HepG2 (cell line): ENCODE results near the gene MBIP. TPM values are rescaled to one million over a fixed set of nuclear protein-coding genes. Genes with fewer than 3 reads are reported as not detected.

Source experiments
- ATAC-seq: fragments of 200-7000 bp; cut with Tn5 transposase; 3 replicates; pipeline ENCODE4 v1.9.1; 2020; ENCODE audit warnings: mild to moderate bottlenecking, moderate library complexity
- BruUV-seq: library from RNA; stranded (reverse); fragments of 400-500 nt; replicated peaks from 2 replicates; lab custom pipeline; 2021; lab: Mats Ljungman, UMichigan
- CTCF ChIA-PET: fragments of 300-600 bp; formaldehyde crosslinking; extraction: SDS; loops from one replicate; lab custom pipeline; 2021; ENCODE audit warnings: low total read pairs, inconsistent platforms, low intra/inter-chr PET ratio; lab: Yijun Ruan, JAX
- POLR2A ChIA-PET: fragments of 350-600 bp; sonication (Branson Sonifier 250); formaldehyde crosslinking; loops from one replicate; lab custom pipeline; 2020; ENCODE audit warnings: antibody characterized with exemption, inconsistent platforms; lab: Yijun Ruan, JAX
- DNase-seq: peaks from one replicate; pipeline ENCODE4 v3.0.0-alpha.2; 2015; ENCODE audit warnings: low spot score
- FAIRE-seq: peaks from 3 replicates; lab custom pipeline; 2011; peaks lifted over from hg19 to GRCh38; lab: Jason Lieb, UNC
- H2AFZ ChIP-seq: one replicate; pipeline ENCODE4 v1.6.1; 2011; ENCODE audit warnings: low read length, inconsistent platforms
- H3K27ac ChIP-seq: fragments of 300-600 bp; 3 replicates; pipeline ENCODE4 v1.8.0; 2011; ENCODE audit warnings: mixed run types, mild to moderate bottlenecking, mixed read lengths, low read length, inconsistent platforms; ENCODE audit not compliant: insufficient read depth; ENCODE audit errors: extremely low read length
- H3K27me3 ChIP-seq, 2 experiments: fragments of 200-600 bp in 1 of 2; 2 replicates in 1 of 2; 3 replicates in 1 of 2; pipeline versions ENCODE4 v1.6.0 to v1.8.0; 2011; ENCODE audit warnings: low read length in 2 of 2, mild to moderate bottlenecking in 2 of 2, moderate library complexity in 2 of 2, inconsistent platforms in 1 of 2; ENCODE audit not compliant: insufficient read depth in 2 of 2, control insufficient read depth in 1 of 2
- H3K36me3 ChIP-seq, 2 experiments: fragments of 200-600 bp in 1 of 2; replicated peaks in 1 of 2; 2 replicates in 1 of 2; 3 replicates in 1 of 2; pipeline versions ENCODE4 v1.5.1 to v1.8.0; 2011; ENCODE audit warnings: low read length in 2 of 2, inconsistent platforms in 1 of 2; ENCODE audit not compliant: insufficient read depth in 2 of 2, control insufficient read depth in 1 of 2
- H3K4me1 ChIP-seq: 2 replicates; pipeline ENCODE4 v1.5.1; 2012; ENCODE audit warnings: low read length, inconsistent platforms; ENCODE audit not compliant: insufficient read depth
- H3K4me2 ChIP-seq: 2 replicates; pipeline ENCODE4 v1.6.0; 2011; ENCODE audit warnings: low read depth, low read length, inconsistent platforms
- H3K4me3 ChIP-seq, 3 experiments: fragments of 200-600 bp in 1 of 3; sonication (generic), shearing (Covaris generic) in 1 of 3; replicated peaks in 1 of 3; 2 replicates each; pipeline ENCODE4 v1.5.1; 2011 to 2016; ENCODE audit warnings: low read length in 3 of 3, inconsistent platforms in 2 of 3, low read depth in 2 of 3, mild to moderate bottlenecking in 2 of 3, control low read depth in 1 of 3, mixed read lengths in 1 of 3; ENCODE audit not compliant: insufficient read depth in 1 of 3
- H3K79me2 ChIP-seq: one replicate; pipeline ENCODE4 v1.6.1; 2011; ENCODE audit warnings: low read length, inconsistent platforms; ENCODE audit not compliant: insufficient read depth
- H3K9ac ChIP-seq: 2 replicates; pipeline ENCODE4 v1.6.0; 2011; ENCODE audit warnings: mild to moderate bottlenecking, low read depth, low read length, inconsistent platforms; ENCODE audit not compliant: insufficient read depth
- H3K9me3 ChIP-seq: 2 replicates; pipeline ENCODE4 v1.5.1; 2012; ENCODE audit warnings: mild to moderate bottlenecking, low read length
- H4K20me1 ChIP-seq: 2 replicates; pipeline ENCODE4 v1.6.0; 2011; ENCODE audit warnings: inconsistent platforms, mild to moderate bottlenecking, low read length, moderate library complexity; ENCODE audit not compliant: insufficient read depth
- CBX2 ChIP-seq, 2 experiments: fragments of 200-600 bp in 1 of 2; sonication (generic); formaldehyde crosslinking in 1 of 2; IDR thresholded peaks; 2 replicates each; pipeline versions ENCODE4 v1.7.0 to v1.8.1; 2018 to 2022; ENCODE audit warnings: low read depth in 2 of 2, low read length in 1 of 2, mild to moderate bottlenecking in 1 of 2, missing genetic modification reagents in 1 of 2
- EED ChIP-seq: sonication (generic); formaldehyde crosslinking; IDR thresholded peaks from 2 replicates; pipeline ENCODE4 v1.5.0; 2020; ENCODE audit warnings: mild to moderate bottlenecking, missing genetic modification reagents
- KAT8 ChIP-seq: IDR thresholded peaks from 2 replicates; pipeline ENCODE4 v1.6.1; 2016; ENCODE audit warnings: missing genetic modification reagents, missing compliant biosample characterization
- KLF15 ChIP-seq: sonication (generic); formaldehyde crosslinking; IDR thresholded peaks from 2 replicates; pipeline ENCODE4 v1.8.1; 2023; ENCODE audit warnings: borderline replicate concordance, mild to moderate bottlenecking, inconsistent platforms, missing genetic modification reagents, mixed read lengths
- MAFK ChIP-seq, 2 experiments: IDR thresholded peaks in 1 of 2; conservative IDR thresholded peaks in 1 of 2; 2 replicates each; pipeline ENCODE4 v1.6.1; 2011; ENCODE audit warnings: improper control_type of control experiment in 2 of 2, low read length in 2 of 2
- RFXANK ChIP-seq: IDR thresholded peaks from 2 replicates; pipeline ENCODE4 v1.6.1; 2016
- SP4 ChIP-seq: sonication (generic); formaldehyde crosslinking; IDR thresholded peaks from 2 replicates; pipeline ENCODE4 v1.8.1; 2023; ENCODE audit warnings: mild to moderate bottlenecking, missing genetic modification reagents
- ZNF263 ChIP-seq: sonication (generic); formaldehyde crosslinking; IDR thresholded peaks from 2 replicates; pipeline ENCODE4 v1.4.0; 2020; ENCODE audit warnings: missing genetic modification reagents
- ZNF576 ChIP-seq: sonication (generic); formaldehyde crosslinking; IDR thresholded peaks from 2 replicates; pipeline ENCODE4 v1.4.0; 2020; ENCODE audit warnings: mild to moderate bottlenecking, missing genetic modification reagents
- WGBS: methylation state at CpG from one replicate; pipeline ENCODE4 v1.1.6; 2017; ENCODE audit warnings: low lambda C conversion rate; 5-methylcytosine and 5-hydroxymethylcytosine counted together
- in situ Hi-C: cut with HindIII; loops from 2 replicates; pipeline ENCODE4 v1.10.0; 2017; ENCODE audit warnings: low pct_unique_long_range_greater_than_20kb; ENCODE audit not compliant: extremely low pct_ligation_motif_present
- intact Hi-C: fragments of 100-400 bp; cut with micrococcal nuclease; formaldehyde crosslinking; loops from one replicate; pipeline ENCODE4 v1.10.0; 2022; ENCODE audit not compliant: unreplicated experiment
- polyA plus RNA-seq, 8 experiments: library from polyadenylated mRNA; depleted of rRNA in 3 of 8; stranded (reverse) in 7 of 8; unstranded in 1 of 8; fragments of >200 nt; fragmentation: Illumina TruSeq in 4 of 8; extraction: Trizol in 4 of 8; gene quantifications; 2 replicates each; pipeline versions ENCODE4 v1.2.1 to v1.2.3, GENCODE V29; 2011 to 2016; ENCODE audit warnings: low read depth in 4 of 8, missing spikeins in 1 of 8, mixed read lengths in 1 of 8; ENCODE audit not compliant: insufficient read depth in 1 of 8
- total RNA-seq, 5 experiments: library from RNA; depleted of rRNA; stranded (reverse); fragments of >200 nt; fragmentation: Illumina TruSeq; extraction: Trizol; gene quantifications; 2 replicates each; pipeline ENCODE4 v1.2.3, GENCODE V29; 2016; ENCODE audit warnings: low read depth in 1 of 5

MBIP gene
- total and polyA plus RNA-seq, 2 of the 13 experiments (the other 11 are each of a cell fraction or from before 2014, with no cell fraction given), result 48.1 to 48.6 TPM

GRCh38 chr14:36279306-36280190 is 40.9 kb downstream of the MBIP start:
- FAIRE-seq (no peak), DNase-seq (no peak), ATAC-seq (no peak)
- H3K36me3 ChIP-seq, result no peaks in the 10 kb centered on the region
- TF ChIP-seq KLF15, result no peak
- TF ChIP-seq CBX2 (IDR thresholded peaks at IDR 0.05; ENCODE audit: low read depth, low read length), result no peak
- 0 out of 2 replicates have a peak, but pooled peaks have one; percentile 49 for TF ChIP-seq CBX2 (CRISPR knock-in tag; IDR thresholded peaks at IDR 0.05; ENCODE audit: low read depth)
- no peaks in the 10 kb centered on the region for H3K4me1 ChIP-seq
- intact Hi-C loops (no loop called here), in situ Hi-C loops (no loop called here)
- no peak overlapping the region for H3K4me3 ChIP-seq
- POLR2A ChIA-PET, result interaction anchor here (0.9 kb wide), 1 partner anchor 41 kb away, joined by 4 read pairs; the partner anchor contains the start of gene MBIP
- no peaks in the 10 kb centered on the region for H3K9me3 ChIP-seq
- H3K27me3 ChIP-seq, result peaks cover 0 to 9% of the 10 kb centered on the region in 2 experiments; a peak in 1 of 5 replicates
- H3K27ac ChIP-seq, result no peak overlapping the region
- no peaks in the 10 kb centered on the region for H4K20me1 ChIP-seq
- WGBS, result 11% methylated on average over 7 of the region's 7 CpGs
- no peaks in the 10 kb centered on the region for H3K79me2 ChIP-seq
- CTCF ChIA-PET, result no interaction called here
- BruUV-seq, result no TSS peak
- H3K9ac ChIP-seq, result no peak overlapping the region
- H3K4me2 ChIP-seq, result no peak overlapping the region
- no peak overlapping the region for H2AFZ ChIP-seq

GRCh38 chr14:36275741-36276140 is 44.7 kb downstream of the MBIP start:
- BruUV-seq, result no TSS peak
- no peak overlapping the region for H2AFZ ChIP-seq
- WGBS, result 59% methylated on average over 3 of the region's 3 CpGs
- no peak overlapping the region for H3K4me3 ChIP-seq
- TF ChIP-seq ZNF576 (CRISPR knock-in tag) (no peak), SP4 (no peak), EED (no peak), RFXANK (no peak), KAT8 (CRISPR knock-in tag) (no peak), ZNF263 (CRISPR knock-in tag) (no peak), MAFK (conservative IDR thresholded peaks at IDR 0.05 in 1 of 2, IDR thresholded peaks at IDR 0.05 in 1 of 2; ENCODE audit: low read length in 2 of 2) (peak in 1 of 2 experiments; percentile 71; a peak in 1 of 4 replicates)
- TF ChIP-seq, all 625 proteins: peak for 1
- FAIRE-seq (no peak), DNase-seq (no peak), ATAC-seq (no peak)
- H3K4me1 ChIP-seq, result no peaks in the 10 kb centered on the region
- H3K27me3 ChIP-seq, result peaks cover 9 to 42% of the 10 kb centered on the region in 2 experiments
- no peak overlapping the region for H3K9ac ChIP-seq
- CTCF ChIA-PET, result no interaction called here
- H3K27ac ChIP-seq, result no peak overlapping the region
- H3K4me2 ChIP-seq, result no peak overlapping the region
- POLR2A ChIA-PET, result no interaction called here
- no peaks in the 10 kb centered on the region for H3K79me2 ChIP-seq
- no peaks in the 10 kb centered on the region for H3K36me3 ChIP-seq
- in situ Hi-C loops (no loop called here), intact Hi-C loops (no loop called here)
- H3K9me3 ChIP-seq, result no peaks in the 10 kb centered on the region
- no peaks in the 10 kb centered on the region for H4K20me1 ChIP-seq
